Brain microvascular endothelial cell (primary cell): ENCODE data around the gene RAB6A.

Source experiments
- DNase-seq: peaks from one replicate; pipeline ENCODE4 v3.0.0-alpha.2; 2020
- H3K27ac ChIP-seq: fragments of 250-450 bp; sonication (Bioruptor Pico); 2 replicates; pipeline ENCODE4 v1.5.1; 2020; ENCODE audit warnings: mild to moderate bottlenecking, moderate library complexity
- H3K27me3 ChIP-seq: fragments of 250-450 bp; sonication (Bioruptor Pico); replicated peaks from 2 replicates; pipeline ENCODE4 v1.5.1; 2020; ENCODE audit warnings: mild to moderate bottlenecking
- H3K36me3 ChIP-seq: fragments of 250-450 bp; sonication (Bioruptor Pico); replicated peaks from 2 replicates; pipeline ENCODE4 v1.5.1; 2020; ENCODE audit warnings: mild to moderate bottlenecking
- H3K4me3 ChIP-seq: 2 replicates; pipeline ENCODE4 v1.5.1; 2011; ENCODE audit warnings: low read depth, mild to moderate bottlenecking, control low read depth, low read length, moderate library complexity
- CTCF ChIP-seq: IDR thresholded peaks from 2 replicates; pipeline ENCODE4 v1.5.1; 2011; ENCODE audit warnings: low read depth, mild to moderate bottlenecking, moderate library complexity, low read length, control low read depth, inconsistent platforms; ENCODE audit errors: missing control alignments
- in situ Hi-C: cut with HindIII; loops from 2 replicates; pipeline ENCODE4 v1.10.0; 2017; ENCODE audit warnings: low sequenced_read_pairs, low pct_ligation_motif_present

The RAB6A gene

GRCh38 chr11:73729594-73730206, 31.2 kb downstream of the RAB6A start:
- Histone ChIP-seq H3K4me3 (no peak overlapping the region), H3K36me3 (peaks cover 9% of the 10 kb centered on the region), H3K27me3 (no peaks in the 10 kb centered on the region), H3K27ac (no peak overlapping the region)
- DNase-seq: no peak
- in situ Hi-C loops: no loop called here
- peak; percentile 69 for TF ChIP-seq CTCF

- no peaks in the 10 kb centered on the region for H3K27me3 ChIP-seq
- no peak overlapping the region for H3K4me3 ChIP-seq
- TF ChIP-seq CTCF: no peak
- H3K27ac ChIP-seq: no peak overlapping the region
- in situ Hi-C loops: no loop called here
- DNase-seq: no peak
- H3K36me3 ChIP-seq: peaks cover 9% of the 10 kb centered on the region
These were observed 32.9 kb downstream of the RAB6A start for GRCh38 chr11:73728000-73728399.

- Histone ChIP-seq H3K27me3 (no peaks in the 10 kb centered on the region), H3K36me3 (peaks cover 9% of the 10 kb centered on the region), H3K27ac (no peak overlapping the region), H3K4me3 (no peak overlapping the region)
- no peak for TF ChIP-seq CTCF
- in situ Hi-C loops: no loop called here
- no peak for DNase-seq
These were observed 34.0 kb downstream of the RAB6A start for GRCh38 chr11:73726825-73727224.

- H3K27ac ChIP-seq: no peak overlapping the region
- peaks cover 22% of the 10 kb centered on the region for H3K36me3 ChIP-seq
- no peaks in the 10 kb centered on the region for H3K27me3 ChIP-seq
- H3K4me3 ChIP-seq: no peak overlapping the region
- in situ Hi-C loops: no loop called here
- TF ChIP-seq CTCF: no peak
- DNase-seq: no peak
These were observed 43.7 kb downstream of the RAB6A start for GRCh38 chr11:73717136-73717535.

- no peaks in the 10 kb centered on the region for H3K27me3 ChIP-seq
- H3K27ac ChIP-seq: no peak overlapping the region
- H3K36me3 ChIP-seq: peaks cover 25% of the 10 kb centered on the region
- no peak overlapping the region for H3K4me3 ChIP-seq
- no peak for TF ChIP-seq CTCF
- in situ Hi-C loops: no loop called here
- DNase-seq: no peak
These were observed 44.5 kb downstream of the RAB6A start for GRCh38 chr11:73716153-73717056.
